Stromal cell of bone marrow (primary cell): ENCODE results near the gene P2RX7.

Experiments
- DNase-seq: peaks from one replicate; pipeline ENCODE4 v3.0.0-alpha.2; 2012; ENCODE audit warnings: low read depth

P2RX7 gene

GRCh38 chr12:121132601-121133481 lies at the start of gene P2RX7:
Gene P2RX7, plus strand, starts transcription at chr12:121132876. Its CDS starts 95 bp downstream, at chr12:121132971.
- DNase-seq = peak; percentile 29

- no peak for DNase-seq
These were observed 48.4 kb upstream of the P2RX7 start for GRCh38 chr12:121084229-121084628.

GRCh38 chr12:121085069-121085468 lies 47.6 kb upstream of the P2RX7 start:
- no peak for DNase-seq

GRCh38 chr12:121085506-121086353 lies 46.9 kb upstream of the P2RX7 start:
- no peak for DNase-seq

GRCh38 chr12:121086781-121087295 lies 45.8 kb upstream of the P2RX7 start:
- no peak for DNase-seq

GRCh38 chr12:121087467-121088194 lies 45.0 kb upstream of the P2RX7 start:
- no peak for DNase-seq

- no peak for DNase-seq
These were observed 44.5 kb upstream of the P2RX7 start for GRCh38 chr12:121088195-121088585.

GRCh38 chr12:121089031-121089812 lies 43.5 kb upstream of the P2RX7 start:
- no peak for DNase-seq

- DNase-seq = no peak
These were observed 42.8 kb upstream of the P2RX7 start for GRCh38 chr12:121089813-121090430.

GRCh38 chr12:121090586-121091514 lies 41.8 kb upstream of the P2RX7 start:
- no peak for DNase-seq

- DNase-seq = no peak
These were observed 40.6 kb upstream of the P2RX7 start for GRCh38 chr12:121092034-121092433.

- no peak for DNase-seq
These were observed 39.2 kb upstream of the P2RX7 start for GRCh38 chr12:121093487-121093891.

GRCh38 chr12:121095544-121096198 lies 37.0 kb upstream of the P2RX7 start:
- no peak for DNase-seq

- DNase-seq = no peak
These were observed 36.4 kb upstream of the P2RX7 start for GRCh38 chr12:121096199-121096798.

- DNase-seq = no peak
These were observed 32.9 kb upstream of the P2RX7 start for GRCh38 chr12:121099779-121100178.

- no peak for DNase-seq
These were observed 30.4 kb upstream of the P2RX7 start for GRCh38 chr12:121102307-121102706.

GRCh38 chr12:121107681-121108080 lies 25.0 kb upstream of the P2RX7 start:
- DNase-seq = no peak

GRCh38 chr12:121108492-121108891 lies 24.2 kb upstream of the P2RX7 start:
- DNase-seq = no peak
